Transverse colon (tissue), 4 donors: Measurements from ENCODE around the gene PRKG1. TPM values are rescaled to one million over a fixed set of nuclear protein-coding genes. Genes with fewer than 3 reads are reported as not detected.

ENCODE experiments used
- DNase-seq: peaks from one replicate; pipeline ENCODE4 v3.0.0-alpha.2; 2019
- H3K27ac ChIP-seq, 4 donors: fragments of 200-600 bp; sonication (generic); 2 replicates each; pipeline ENCODE4 v1.5.1; 2016 to 2018; ENCODE audit warnings: inconsistent platforms in 4 of 4
- H3K27me3 ChIP-seq: fragments of 200-600 bp; sonication (generic); 2 replicates; pipeline ENCODE4 v1.5.1; 2017; ENCODE audit warnings: inconsistent platforms
- H3K36me3 ChIP-seq, 4 donors: fragments of 200-600 bp; sonication (generic); 2 replicates each; pipeline ENCODE4 v1.5.1; 2017 to 2019; ENCODE audit warnings: inconsistent platforms in 4 of 4
- H3K4me1 ChIP-seq, 4 donors: fragments of 200-600 bp; sonication (generic); 2 replicates each; pipeline ENCODE4 v1.5.1; 2017 to 2020; ENCODE audit warnings: inconsistent platforms in 4 of 4
- H3K4me3 ChIP-seq, 4 donors: fragments of 200-600 bp; sonication (generic); 1 replicate in 1 of 4; 2 replicates in 3 of 4; pipeline versions ENCODE4 v1.5.1 to v1.6.1; 2017 to 2019; ENCODE audit warnings: inconsistent platforms in 4 of 4
- H3K9me3 ChIP-seq, 2 donors: fragments of 200-600 bp; sonication (generic); 2 replicates each; pipeline ENCODE4 v1.5.1; 2017 to 2019; ENCODE audit warnings: inconsistent platforms in 2 of 2
- CTCF ChIP-seq, 5 experiments: fragments of 200-600 bp in 3 of 5; fragments of 450-650 bp in 2 of 5; sonication (generic) in 3 of 5; IDR thresholded peaks; 1 replicate in 2 of 5; 2 replicates in 3 of 5; pipeline ENCODE4 v1.5.1; 2016 to 2017; ENCODE audit warnings: antibody characterized with exemption in 5 of 5, inconsistent platforms in 3 of 5, mild to moderate bottlenecking in 2 of 5, moderate library complexity in 1 of 5
- EP300 ChIP-seq: sonication (generic); formaldehyde crosslinking; IDR thresholded peaks from one replicate; pipeline ENCODE4 v1.6.1; 2017; ENCODE audit warnings: antibody characterized with exemption, low read depth
- POLR2A ChIP-seq: fragments of 450-650 bp; IDR thresholded peaks from one replicate; pipeline ENCODE4 v1.6.1; 2016; ENCODE audit warnings: antibody characterized with exemption, mild to moderate bottlenecking, moderate library complexity
- POLR2AphosphoS5 ChIP-seq, 3 donors: sonication (generic); formaldehyde crosslinking; IDR thresholded peaks; one replicate each; pipeline ENCODE4 v1.6.1; 2016; ENCODE audit warnings: antibody characterized with exemption in 3 of 3
- WGBS, 2 donors: methylation state at CpG; one replicate each; pipeline ENCODE4 v1.1.5; 2018; ENCODE audit warnings: low coverage in 1 of 2; 5-methylcytosine and 5-hydroxymethylcytosine counted together
- in situ Hi-C, 4 donors: fragments of 200-750 bp; cut with MboI; loops; one replicate each; pipeline versions ENCODE4 v1.15.0 to v1.15.1; 2017; ENCODE audit warnings: low sequenced_read_pairs in 3 of 4, low pct_ligation_motif_present in 1 of 4, low pct_unique_long_range_greater_than_20kb in 1 of 4
- intact Hi-C: fragments of 100-400 bp; cut with DNase I; formaldehyde crosslinking; loops from one replicate; pipeline ENCODE4 v1.15.1; 2023; ENCODE audit warnings: low total_unique reads
- total RNA-seq, 4 donors: library from RNA; depleted of rRNA; stranded (reverse); fragments of >200 nt; gene quantifications; one replicate each; pipeline ENCODE4 v1.1.0, GENCODE V29; 2016

PRKG1 gene
- total RNA-seq, 4 donors from 2014 or later, result 17.6 to 30.6 (median 26.9) TPM

- H3K36me3 ChIP-seq, result no peaks in the 10 kb centered on the region
- H3K4me1 ChIP-seq, result no peaks in the 10 kb centered on the region
- intact Hi-C loops (no loop called here), in situ Hi-C loops (no loop called here)
- 83 to 89% methylated on average over 4 of the region's 4 CpGs for WGBS, 2 donors
- DNase-seq, result no peak
- no peaks in the 10 kb centered on the region for H3K9me3 ChIP-seq
- H3K4me3 ChIP-seq, result no peak overlapping the region
- no peak for TF ChIP-seq CTCF (IDR thresholded peaks at IDR 0.05)
- TF ChIP-seq POLR2A, result no peak
- TF ChIP-seq POLR2AphosphoS5 (IDR thresholded peaks at IDR 0.05), result no peak
- TF ChIP-seq EP300, result no peak
- H3K27me3 ChIP-seq, result no peaks in the 10 kb centered on the region
- H3K27ac ChIP-seq, result no peak overlapping the region
These were observed 303.0 kb downstream of the PRKG1 start for GRCh38 chr10:51377070-51377931.

GRCh38 chr10:51377932-51378599 is 303.8 kb downstream of the PRKG1 start:
- Histone ChIP-seq H3K27me3 (no peaks in the 10 kb centered on the region), H3K4me3 (no peak overlapping the region), H3K9me3 (no peaks in the 10 kb centered on the region), H3K4me1 (no peaks in the 10 kb centered on the region), H3K27ac (no peak overlapping the region), H3K36me3 (no peaks in the 10 kb centered on the region)
- TF ChIP-seq POLR2A, result no peak
- no peak for TF ChIP-seq EP300
- no peak for TF ChIP-seq CTCF (IDR thresholded peaks at IDR 0.05)
- TF ChIP-seq POLR2AphosphoS5 (IDR thresholded peaks at IDR 0.05), result no peak
- 85 to 87% methylated on average over 3 of the region's 3 CpGs for WGBS, 2 donors
- intact Hi-C loops, result no loop called here
- DNase-seq, result no peak
- in situ Hi-C loops, result no loop called here

- Histone ChIP-seq H3K27me3 (no peaks in the 10 kb centered on the region), H3K4me3 (no peak overlapping the region), H3K27ac (no peak overlapping the region), H3K4me1 (peaks cover 0 to 4% (median 0%) of the 10 kb centered on the region in 4 donors), H3K36me3 (no peaks in the 10 kb centered on the region), H3K9me3 (no peaks in the 10 kb centered on the region)
- intact Hi-C loops (no loop called here), in situ Hi-C loops (no loop called here)
- no peak for TF ChIP-seq EP300
- no peak for TF ChIP-seq POLR2AphosphoS5 (IDR thresholded peaks at IDR 0.05)
- TF ChIP-seq CTCF (IDR thresholded peaks at IDR 0.05), result no peak
- TF ChIP-seq POLR2A, result no peak
- WGBS, 2 donors, result 78 to 88% methylated on average over 1 of the region's 1 CpG
- DNase-seq, result no peak
These were observed 307.9 kb downstream of the PRKG1 start for GRCh38 chr10:51382181-51382580.

GRCh38 chr10:51384971-51385370 is 310.7 kb downstream of the PRKG1 start:
- H3K4me3 ChIP-seq, result no peak overlapping the region
- intact Hi-C loops, result no loop called here
- TF ChIP-seq POLR2AphosphoS5 (IDR thresholded peaks at IDR 0.05) (no peak), EP300 (no peak), CTCF (IDR thresholded peaks at IDR 0.05) (no peak), POLR2A (no peak)
- no peak for DNase-seq
- no peaks in the 10 kb centered on the region for H3K27me3 ChIP-seq
- no peak overlapping the region for H3K27ac ChIP-seq
- no peaks in the 10 kb centered on the region for H3K36me3 ChIP-seq
- 78 to 82% methylated on average over 3 of the region's 3 CpGs for WGBS, 2 donors
- H3K9me3 ChIP-seq, result no peaks in the 10 kb centered on the region
- in situ Hi-C loops, result no loop called here
- H3K4me1 ChIP-seq, result peaks cover 0 to 13% (median 9%) of the 10 kb centered on the region in 4 donors
